ENCODE data around the gene SPINT1.
"Not testable (repeated sequence)": the region's sequence is repeated elsewhere in the genome, so short reads cannot be mapped to it uniquely, and the experiment has no call there.

SPINT1 gene

GRCh38 chr15:40856746-40857145, 12.9 kb downstream of the SPINT1 start:
- TF ChIP-seq MAX (IDR thresholded peaks at IDR 0.05; ENCODE audit: low read depth, low read length) (no peak), POLR2A (IDR thresholded peaks at IDR 0.05; ENCODE audit: extremely low read depth, insufficient read length) (no peak)
- no peak overlapping the region for H3K4me3 ChIP-seq (ENCODE audit: low read depth, low read length)
- no peak for DNase-seq (ENCODE audit: low read depth)

GRCh38 chr15:40857601-40858341, 13.9 kb downstream of the SPINT1 start:
- DNase-seq (ENCODE audit: low read depth), result peak; percentile 76
- TF ChIP-seq MAX (IDR thresholded peaks at IDR 0.05; ENCODE audit: low read depth, low read length), result peak; percentile 88
- TF ChIP-seq POLR2A (IDR thresholded peaks at IDR 0.05; ENCODE audit: extremely low read depth, insufficient read length), result no peak
- TF ChIP-seq, protein P1, sequence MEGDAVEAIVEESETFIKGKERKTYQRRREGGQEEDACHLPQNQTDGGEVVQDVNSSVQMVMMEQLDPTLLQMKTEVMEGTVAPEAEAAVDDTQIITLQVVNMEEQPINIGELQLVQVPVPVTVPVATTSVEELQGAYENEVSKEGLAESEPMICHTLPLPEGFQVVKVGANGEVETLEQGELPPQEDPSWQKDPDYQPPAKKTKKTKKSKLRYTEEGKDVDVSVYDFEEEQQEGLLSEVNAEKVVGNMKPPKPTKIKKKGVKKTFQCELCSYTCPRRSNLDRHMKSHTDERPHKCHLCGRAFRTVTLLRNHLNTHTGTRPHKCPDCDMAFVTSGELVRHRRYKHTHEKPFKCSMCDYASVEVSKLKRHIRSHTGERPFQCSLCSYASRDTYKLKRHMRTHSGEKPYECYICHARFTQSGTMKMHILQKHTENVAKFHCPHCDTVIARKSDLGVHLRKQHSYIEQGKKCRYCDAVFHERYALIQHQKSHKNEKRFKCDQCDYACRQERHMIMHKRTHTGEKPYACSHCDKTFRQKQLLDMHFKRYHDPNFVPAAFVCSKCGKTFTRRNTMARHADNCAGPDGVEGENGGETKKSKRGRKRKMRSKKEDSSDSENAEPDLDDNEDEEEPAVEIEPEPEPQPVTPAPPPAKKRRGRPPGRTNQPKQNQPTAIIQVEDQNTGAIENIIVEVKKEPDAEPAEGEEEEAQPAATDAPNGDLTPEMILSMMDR (IDR thresholded peaks at IDR 0.05; ENCODE audit: low read depth, low read length), result peak; percentile 95
- peak; percentile 86 for TF ChIP-seq MYC (IDR thresholded peaks at IDR 0.05; ENCODE audit: low read depth, low read length)
- no peak overlapping the region for H3K4me3 ChIP-seq (ENCODE audit: low read depth, low read length)

DNA sequence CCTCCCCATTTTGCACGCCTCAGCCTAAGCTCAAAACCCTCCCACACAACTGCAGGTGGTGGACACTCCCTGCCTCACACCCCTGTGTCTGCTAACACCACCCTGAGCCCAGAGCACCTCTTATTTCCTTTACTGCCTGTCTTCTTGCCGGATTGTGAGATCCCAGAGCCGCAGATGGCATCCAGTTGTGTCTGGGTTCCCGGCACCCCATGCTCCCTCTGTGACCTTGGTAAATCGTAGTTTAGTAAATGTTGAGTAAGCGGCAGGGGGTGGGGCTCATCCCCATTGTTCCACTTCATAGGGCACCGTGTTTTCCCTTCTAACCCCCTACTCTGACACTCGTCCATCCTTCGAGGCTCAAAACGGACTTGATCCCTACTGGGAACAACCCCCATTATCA, 14.9 kb downstream of the SPINT1 start:
- no peak for DNase-seq (ENCODE audit: low read depth)
- no peak overlapping the region for H3K4me3 ChIP-seq (ENCODE audit: low read depth, low read length)
- TF ChIP-seq MYC (IDR thresholded peaks at IDR 0.05; ENCODE audit: low read depth, low read length) (no peak), MAX (IDR thresholded peaks at IDR 0.05; ENCODE audit: low read depth, low read length) (no peak), POLR2A (IDR thresholded peaks at IDR 0.05; ENCODE audit: extremely low read depth, insufficient read length) (no peak)
- TF ChIP-seq, protein P1 (IDR thresholded peaks at IDR 0.05; ENCODE audit: low read depth, low read length), result no peak

DNA sequence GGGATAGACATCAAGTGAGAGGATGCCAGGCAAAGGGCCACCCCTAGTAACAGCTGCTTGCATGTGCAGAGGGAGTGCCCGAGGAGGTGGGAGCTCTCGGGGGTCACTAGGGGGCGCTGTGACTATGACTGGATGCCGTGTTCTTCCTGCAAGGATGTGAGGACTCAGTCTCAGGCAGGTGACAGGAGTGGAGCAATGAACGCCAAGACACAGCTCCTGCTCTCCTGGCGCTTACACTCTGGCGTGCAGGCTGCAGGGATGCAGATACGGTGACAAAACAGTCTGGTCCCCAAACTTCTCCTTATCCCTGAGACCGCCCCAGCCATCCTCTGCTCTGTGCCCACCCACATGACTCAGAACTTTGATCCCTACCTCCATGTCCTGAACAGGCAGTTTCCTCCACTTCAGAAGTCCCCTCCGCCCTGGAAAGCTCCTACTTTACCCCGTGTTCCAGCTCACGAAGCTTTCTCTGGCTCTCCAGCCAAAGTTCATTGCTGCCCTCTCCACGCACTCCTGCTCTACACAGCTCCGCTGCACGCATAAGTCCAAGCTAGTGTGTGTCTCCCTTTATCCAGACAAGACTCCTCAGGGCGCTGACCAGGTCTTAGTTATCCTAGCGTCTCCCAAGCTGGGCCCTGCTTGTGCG, 15.5 kb downstream of the SPINT1 start:
- TF ChIP-seq, protein P1 (IDR thresholded peaks at IDR 0.05; ENCODE audit: low read depth, low read length), result peak; percentile 80
- TF ChIP-seq POLR2A (IDR thresholded peaks at IDR 0.05; ENCODE audit: extremely low read depth, insufficient read length) (no peak), MYC (IDR thresholded peaks at IDR 0.05; ENCODE audit: low read depth, low read length) (peak; percentile 67), MAX (IDR thresholded peaks at IDR 0.05; ENCODE audit: low read depth, low read length) (peak; percentile 69)
- no peak overlapping the region for H3K4me3 ChIP-seq (ENCODE audit: low read depth, low read length)
- DNase-seq (ENCODE audit: low read depth), result peak; percentile 86

- DNase-seq (ENCODE audit: low read depth); H3K4me3 ChIP-seq (ENCODE audit: low read depth, low read length): not testable (repeated sequence)
These were observed 17.3 kb downstream of the SPINT1 start for GRCh38 chr15:40861147-40861546.

GRCh38 chr15:40863660-40864270, 19.9 kb downstream of the SPINT1 start:
- DNase-seq (ENCODE audit: low read depth), result no peak
- H3K4me3 ChIP-seq (ENCODE audit: low read depth, low read length), result no peak overlapping the region
- no peak for TF ChIP-seq POLR2A (IDR thresholded peaks at IDR 0.05; ENCODE audit: extremely low read depth, insufficient read length)
- no peak for TF ChIP-seq MAX (IDR thresholded peaks at IDR 0.05; ENCODE audit: low read depth, low read length)
- TF ChIP-seq MYC (IDR thresholded peaks at IDR 0.05; ENCODE audit: low read depth, low read length), result no peak
- TF ChIP-seq, protein P1 (IDR thresholded peaks at IDR 0.05; ENCODE audit: low read depth, low read length), result no peak

Measured in NB4 (cell line).